HG03135 (cell line): ENCODE measurements around the gene DNER.
"Not testable (repeated sequence)": the region's sequence is repeated elsewhere in the genome, so short reads cannot be mapped to it uniquely, and the experiment has no call there.

Source experiments
- ATAC-seq: cut with Tn5 transposase; IDR thresholded peaks from one replicate; pipeline ENCODE4 v1.9.1; 2021; ENCODE audit warnings: mild to moderate bottlenecking, moderate library complexity; ENCODE audit not compliant: unreplicated experiment

DNER gene

GRCh38 chr2:229715895-229716507 lies 1.6 kb upstream of the DNER start:
- no peak for ATAC-seq

GRCh38 chr2:229714736-229715541 lies 584 bp upstream of the DNER start:
- peak; percentile 35 for ATAC-seq

GRCh38 chr2:229713371-229714079 lies 830 bp downstream of the DNER start:
- ATAC-seq = peak; percentile 12

- no peak for ATAC-seq
These were observed 2.2 kb downstream of the DNER start for GRCh38 chr2:229712136-229712535.

- ATAC-seq = no peak
These were observed 6.0 kb downstream of the DNER start for GRCh38 chr2:229708335-229708734.

- ATAC-seq = no peak
These were observed 10.3 kb downstream of the DNER start for GRCh38 chr2:229703909-229704630.

GRCh38 chr2:229701716-229702115 lies 12.6 kb downstream of the DNER start:
- no peak for ATAC-seq

GRCh38 chr2:229701062-229701461 lies 13.3 kb downstream of the DNER start:
- ATAC-seq = no peak

- ATAC-seq = no peak
These were observed 18.4 kb downstream of the DNER start for GRCh38 chr2:229695961-229696360.

GRCh38 chr2:229693845-229694244 lies 20.5 kb downstream of the DNER start:
- not testable (repeated sequence) for ATAC-seq

- no peak for ATAC-seq
These were observed 22.7 kb downstream of the DNER start for GRCh38 chr2:229691631-229692030.

GRCh38 chr2:229689307-229689839 lies 25.0 kb downstream of the DNER start:
- no peak for ATAC-seq

- ATAC-seq = no peak
These were observed 26.2 kb downstream of the DNER start for GRCh38 chr2:229688141-229688540.

- ATAC-seq = no peak
These were observed 28.0 kb downstream of the DNER start for GRCh38 chr2:229686122-229686919.

- no peak for ATAC-seq
These were observed 29.3 kb downstream of the DNER start for GRCh38 chr2:229684942-229685562.

- ATAC-seq = no peak
These were observed 34.8 kb downstream of the DNER start for GRCh38 chr2:229679393-229680125.

- no peak for ATAC-seq
These were observed 38.8 kb downstream of the DNER start for GRCh38 chr2:229675569-229675968.

- ATAC-seq = no peak
These were observed 39.4 kb downstream of the DNER start for GRCh38 chr2:229674830-229675530.
